Activated naive CD8-positive, alpha-beta T cell treated with anti-CD3 and anti-CD28 coated beads for 36 hours (primary cell): ENCODE results near the gene OBP2A. TPM values are rescaled to one million over a fixed set of nuclear protein-coding genes. Genes with fewer than 3 reads are reported as not detected.
"Not testable (repeated sequence)": the region's sequence is repeated elsewhere in the genome, so short reads cannot be mapped to it uniquely, and the experiment has no call there.

Experiments used
- DNase-seq: peaks from one replicate; pipeline ENCODE4 v3.0.0; 2021
- H3K27ac Mint-ChIP-seq: one replicate; pipeline ENCODE4 v1.8.0; 2022; ENCODE audit warnings: mild to moderate bottlenecking, moderate library complexity, mixed read lengths
- H3K27me3 Mint-ChIP-seq: one replicate; pipeline ENCODE4 v1.8.0; 2022; ENCODE audit warnings: mild to moderate bottlenecking, mixed read lengths
- H3K36me3 Mint-ChIP-seq: one replicate; pipeline ENCODE4 v1.8.0; 2021; ENCODE audit warnings: mild to moderate bottlenecking, mixed read lengths
- H3K4me1 Mint-ChIP-seq: one replicate; pipeline ENCODE4 v1.8.0; 2021; ENCODE audit warnings: mixed read lengths
- H3K4me3 Mint-ChIP-seq: one replicate; pipeline ENCODE4 v1.8.0; 2022; ENCODE audit warnings: mild to moderate bottlenecking, moderate library complexity, mixed read lengths
- H3K9me3 Mint-ChIP-seq: one replicate; pipeline ENCODE4 v1.8.0; 2022; ENCODE audit warnings: mixed read lengths
- total RNA-seq, 2 experiments: library from RNA; stranded (reverse); gene quantifications; one replicate each; pipeline ENCODE4 v1.2.3, GENCODE V29; 2021

Gene OBP2A
- total RNA-seq, 2 experiments from 2014 or later, result not detected

GRCh38 chr9:135533674-135534073, 12.3 kb upstream of the OBP2A start:
- no peaks in the 10 kb centered on the region for H3K4me1 Mint-ChIP-seq
- no peaks in the 10 kb centered on the region for H3K9me3 Mint-ChIP-seq
- DNase-seq, result no peak
- no peak overlapping the region for H3K27ac Mint-ChIP-seq
- H3K4me3 Mint-ChIP-seq, result no peak overlapping the region
- H3K27me3 Mint-ChIP-seq, result peaks cover 21% of the 10 kb centered on the region
- H3K36me3 Mint-ChIP-seq, result no peaks in the 10 kb centered on the region

- H3K9me3 Mint-ChIP-seq, H3K4me3 Mint-ChIP-seq, H3K4me1 Mint-ChIP-seq, H3K36me3 Mint-ChIP-seq, H3K27ac Mint-ChIP-seq, DNase-seq: not testable (repeated sequence)
- H3K27me3 Mint-ChIP-seq, result peaks cover 25% of the 10 kb centered on the region
These were observed 11.7 kb upstream of the OBP2A start for GRCh38 chr9:135534192-135534711.

GRCh38 chr9:135534826-135535225, 11.1 kb upstream of the OBP2A start:
- not testable (repeated sequence) for H3K9me3 Mint-ChIP-seq, DNase-seq, H3K4me3 Mint-ChIP-seq, H3K4me1 Mint-ChIP-seq, H3K36me3 Mint-ChIP-seq, H3K27ac Mint-ChIP-seq
- peaks cover 28% of the 10 kb centered on the region for H3K27me3 Mint-ChIP-seq

- H3K9me3 Mint-ChIP-seq, H3K36me3 Mint-ChIP-seq, H3K4me1 Mint-ChIP-seq, H3K27ac Mint-ChIP-seq, DNase-seq, H3K4me3 Mint-ChIP-seq: not testable (repeated sequence)
- H3K27me3 Mint-ChIP-seq, result peaks cover 32% of the 10 kb centered on the region
These were observed 10.3 kb upstream of the OBP2A start for GRCh38 chr9:135535631-135536030.

GRCh38 chr9:135536216-135536615, 9.7 kb upstream of the OBP2A start:
- H3K27ac Mint-ChIP-seq, result no peak overlapping the region
- no peaks in the 10 kb centered on the region for H3K36me3 Mint-ChIP-seq
- no peak for DNase-seq
- peaks cover 34% of the 10 kb centered on the region for H3K27me3 Mint-ChIP-seq
- no peak overlapping the region for H3K4me3 Mint-ChIP-seq
- H3K9me3 Mint-ChIP-seq, result no peaks in the 10 kb centered on the region
- no peaks in the 10 kb centered on the region for H3K4me1 Mint-ChIP-seq

- H3K4me1 Mint-ChIP-seq, H3K9me3 Mint-ChIP-seq, H3K4me3 Mint-ChIP-seq, H3K36me3 Mint-ChIP-seq, DNase-seq, H3K27ac Mint-ChIP-seq: not testable (repeated sequence)
- H3K27me3 Mint-ChIP-seq, result peaks cover 27% of the 10 kb centered on the region
These were observed 2.5 kb upstream of the OBP2A start for GRCh38 chr9:135543262-135543894.

- Mint-ChIP-seq H3K27ac (no peak overlapping the region), H3K36me3 (no peaks in the 10 kb centered on the region), H3K9me3 (no peaks in the 10 kb centered on the region), H3K4me1 (no peaks in the 10 kb centered on the region), H3K27me3 (peaks cover 14% of the 10 kb centered on the region), H3K4me3 (no peak overlapping the region)
- DNase-seq, result no peak
These were observed 818 bp upstream of the OBP2A start for GRCh38 chr9:135544981-135545635.

- H3K36me3 Mint-ChIP-seq, H3K9me3 Mint-ChIP-seq, DNase-seq, H3K27ac Mint-ChIP-seq, H3K27me3 Mint-ChIP-seq, H3K4me3 Mint-ChIP-seq, H3K4me1 Mint-ChIP-seq: not testable (repeated sequence)
These were observed 1.1 kb downstream of the OBP2A start for GRCh38 chr9:135546792-135547617.

GRCh38 chr9:135547756-135548736, 2.1 kb downstream of the OBP2A start:
- H3K4me3 Mint-ChIP-seq, result no peak overlapping the region
- no peak for DNase-seq

GRCh38 chr9:135549478-135550343, 3.8 kb downstream of the OBP2A start:
- not testable (repeated sequence) for H3K4me1 Mint-ChIP-seq, H3K9me3 Mint-ChIP-seq, H3K27ac Mint-ChIP-seq, DNase-seq, H3K27me3 Mint-ChIP-seq, H3K36me3 Mint-ChIP-seq, H3K4me3 Mint-ChIP-seq

More at GRCh38 chr9:135547756-135548736, 2.1 kb downstream of the OBP2A start:
- Mint-ChIP-seq H3K36me3 (no peaks in the 10 kb centered on the region), H3K9me3 (no peaks in the 10 kb centered on the region), H3K27ac (no peak overlapping the region), H3K27me3 (peaks cover 8% of the 10 kb centered on the region), H3K4me1 (no peaks in the 10 kb centered on the region)

GRCh38 chr9:135550344-135550918, 4.5 kb downstream of the OBP2A start:
- H3K36me3 Mint-ChIP-seq, result no peaks in the 10 kb centered on the region
- no peak overlapping the region for H3K27ac Mint-ChIP-seq
- no peaks in the 10 kb centered on the region for H3K9me3 Mint-ChIP-seq
- no peaks in the 10 kb centered on the region for H3K4me1 Mint-ChIP-seq
- no peak for DNase-seq
- H3K4me3 Mint-ChIP-seq, result no peak overlapping the region
- H3K27me3 Mint-ChIP-seq, result no peaks in the 10 kb centered on the region

GRCh38 chr9:135551031-135551430, 5.1 kb downstream of the OBP2A start:
- H3K4me1 Mint-ChIP-seq, result no peaks in the 10 kb centered on the region
- no peaks in the 10 kb centered on the region for H3K27me3 Mint-ChIP-seq
- H3K36me3 Mint-ChIP-seq, result no peaks in the 10 kb centered on the region
- no peak for DNase-seq
- no peak overlapping the region for H3K4me3 Mint-ChIP-seq
- no peak overlapping the region for H3K27ac Mint-ChIP-seq
- H3K9me3 Mint-ChIP-seq, result no peaks in the 10 kb centered on the region

- Mint-ChIP-seq H3K4me3 (no peak overlapping the region), H3K27me3 (no peaks in the 10 kb centered on the region), H3K36me3 (no peaks in the 10 kb centered on the region), H3K27ac (no peak overlapping the region), H3K9me3 (no peaks in the 10 kb centered on the region), H3K4me1 (no peaks in the 10 kb centered on the region)
- no peak for DNase-seq
These were observed 5.5 kb downstream of the OBP2A start for GRCh38 chr9:135551456-135551855.
